ENCODE results near the gene ZNF280A.
"Not testable (repeated sequence)": the region's sequence is repeated elsewhere in the genome, so short reads cannot be mapped to it uniquely, and the experiment has no call there.

GRCh38 chr22:22510833-22511232, 9.2 kb downstream of the ZNF280A start:
- TF ChIP-seq, protein P1, sequence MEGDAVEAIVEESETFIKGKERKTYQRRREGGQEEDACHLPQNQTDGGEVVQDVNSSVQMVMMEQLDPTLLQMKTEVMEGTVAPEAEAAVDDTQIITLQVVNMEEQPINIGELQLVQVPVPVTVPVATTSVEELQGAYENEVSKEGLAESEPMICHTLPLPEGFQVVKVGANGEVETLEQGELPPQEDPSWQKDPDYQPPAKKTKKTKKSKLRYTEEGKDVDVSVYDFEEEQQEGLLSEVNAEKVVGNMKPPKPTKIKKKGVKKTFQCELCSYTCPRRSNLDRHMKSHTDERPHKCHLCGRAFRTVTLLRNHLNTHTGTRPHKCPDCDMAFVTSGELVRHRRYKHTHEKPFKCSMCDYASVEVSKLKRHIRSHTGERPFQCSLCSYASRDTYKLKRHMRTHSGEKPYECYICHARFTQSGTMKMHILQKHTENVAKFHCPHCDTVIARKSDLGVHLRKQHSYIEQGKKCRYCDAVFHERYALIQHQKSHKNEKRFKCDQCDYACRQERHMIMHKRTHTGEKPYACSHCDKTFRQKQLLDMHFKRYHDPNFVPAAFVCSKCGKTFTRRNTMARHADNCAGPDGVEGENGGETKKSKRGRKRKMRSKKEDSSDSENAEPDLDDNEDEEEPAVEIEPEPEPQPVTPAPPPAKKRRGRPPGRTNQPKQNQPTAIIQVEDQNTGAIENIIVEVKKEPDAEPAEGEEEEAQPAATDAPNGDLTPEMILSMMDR (IDR thresholded peaks at IDR 0.05) = not testable (repeated sequence)
- TF ChIP-seq POLR2A (IDR thresholded peaks at IDR 0.05) = not testable (repeated sequence)

Data from heart left ventricle (tissue), 13 donors.